HG03460 (cell line): ENCODE data around the gene CELSR1.

Experiments used
- ATAC-seq: cut with Tn5 transposase; IDR thresholded peaks from one replicate; pipeline ENCODE4 v1.9.1; 2021; ENCODE audit not compliant: unreplicated experiment

CELSR1 gene

DNA sequence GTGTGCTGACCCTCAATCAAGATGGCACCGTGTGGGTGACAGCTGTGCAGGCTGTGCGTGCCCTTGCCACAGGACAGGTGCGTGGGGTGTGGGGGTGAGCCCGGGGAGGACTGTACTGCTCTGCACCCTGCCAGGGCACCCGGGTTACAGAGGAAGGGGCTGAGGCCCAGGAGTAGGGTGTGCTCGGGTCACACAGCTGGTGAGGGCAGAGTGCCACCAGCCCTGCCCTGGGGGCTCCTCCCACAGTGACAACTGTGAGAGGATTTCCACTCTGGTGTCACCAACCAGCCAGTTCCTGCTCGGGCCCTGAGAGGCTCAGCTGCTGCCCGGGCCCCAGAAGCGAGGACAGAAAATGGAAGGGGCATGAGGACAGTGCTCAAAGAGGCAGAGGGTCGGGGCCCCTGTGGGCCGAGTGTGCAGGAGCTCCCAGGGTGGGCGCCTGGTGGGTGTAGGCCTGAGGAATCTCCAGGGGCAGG, 181.4 kb downstream of the CELSR1 start:
- no peak for ATAC-seq

- no peak for ATAC-seq
These were observed 181.9 kb downstream of the CELSR1 start for GRCh38 chr22:46355369-46355995.

GRCh38 chr22:46354993-46355305, 182.5 kb downstream of the CELSR1 start:
- no peak for ATAC-seq

- no peak for ATAC-seq
These were observed 183.0 kb downstream of the CELSR1 start for GRCh38 chr22:46354176-46354992.

DNA sequence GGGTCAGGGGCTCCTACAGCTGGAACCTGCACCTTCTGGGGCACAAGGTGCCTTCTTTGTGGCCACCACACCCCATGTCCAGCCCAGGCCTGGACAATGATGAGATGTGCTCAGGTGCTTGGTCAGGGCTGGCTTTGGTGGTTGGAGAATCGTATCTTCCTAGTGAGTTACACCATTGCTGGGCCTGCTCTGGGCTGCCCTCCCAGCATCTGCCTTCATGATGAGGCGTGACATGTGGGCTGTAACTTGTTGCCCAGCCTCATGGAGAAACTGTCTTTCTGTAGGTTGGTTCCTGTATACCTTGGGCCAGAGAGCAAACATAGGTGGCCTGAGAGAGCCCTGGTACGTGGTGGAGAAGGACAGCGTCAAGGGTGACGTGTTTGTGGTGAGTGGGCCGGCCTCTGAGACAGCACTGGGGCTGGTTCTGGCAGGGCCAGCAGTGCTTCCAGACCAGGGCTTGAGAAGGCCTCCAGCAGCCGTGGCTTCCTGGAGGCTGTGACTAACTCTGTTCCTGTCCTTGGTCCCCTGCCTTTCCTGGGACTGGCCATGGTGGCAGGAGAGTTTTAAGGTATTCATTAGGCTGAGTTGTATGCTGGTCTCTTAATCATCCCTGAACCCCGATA, 183.8 kb downstream of the CELSR1 start:
- ATAC-seq, result no peak

- no peak for ATAC-seq
These were observed 184.6 kb downstream of the CELSR1 start for GRCh38 chr22:46352691-46353386.

GRCh38 chr22:46352276-46352675, 185.1 kb downstream of the CELSR1 start:
- no peak for ATAC-seq

DNA sequence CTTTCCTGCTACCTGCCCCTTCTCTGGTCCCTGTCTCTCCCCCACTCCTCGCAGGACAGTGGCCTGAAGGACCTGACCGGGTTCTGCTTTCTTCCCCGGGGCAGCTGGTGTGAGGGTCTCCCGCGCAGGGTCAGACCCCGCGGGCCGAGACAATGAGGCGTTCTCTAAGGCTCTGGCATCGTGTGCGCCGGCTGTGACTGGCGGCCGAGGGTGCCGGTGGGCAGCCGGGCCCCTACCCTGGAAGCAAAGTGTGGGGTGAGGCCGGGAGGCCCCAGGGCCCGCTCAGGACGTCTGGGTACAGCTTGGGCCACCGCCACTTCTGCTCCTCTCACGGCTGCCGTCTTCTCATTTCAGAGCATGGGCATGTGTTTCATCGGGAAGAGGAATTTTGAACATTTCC, 185.7 kb downstream of the CELSR1 start:
- no peak for ATAC-seq

DNA sequence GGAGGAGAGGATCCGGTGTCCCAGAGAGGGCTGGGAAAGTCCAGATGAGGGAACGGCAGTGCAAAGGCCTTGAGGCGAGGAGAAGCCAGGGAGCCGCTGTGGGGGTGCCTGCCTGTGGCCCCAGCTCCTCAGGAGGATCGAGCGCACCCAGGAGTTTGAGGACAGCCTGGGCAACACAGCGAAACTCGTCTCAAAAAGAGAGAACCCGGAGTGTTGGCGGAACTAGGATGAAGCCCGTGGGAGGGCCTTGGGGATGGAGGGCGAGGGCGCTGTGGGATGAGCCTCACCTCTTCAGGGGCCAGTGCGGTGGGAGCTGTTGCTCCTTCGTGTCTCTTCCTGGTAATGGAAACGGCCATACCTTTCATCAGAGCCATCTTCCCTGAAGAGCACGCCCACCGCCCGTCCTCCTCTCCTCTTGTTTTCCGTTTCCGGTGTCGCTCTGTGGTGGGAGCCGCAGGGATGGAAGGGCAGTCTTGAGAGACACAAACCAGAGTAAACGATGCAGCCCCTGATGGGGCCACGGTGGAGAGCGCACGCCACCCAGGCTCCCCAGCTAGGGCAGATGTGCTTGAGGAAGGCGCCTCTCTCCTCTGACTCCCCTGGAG, 186.2 kb downstream of the CELSR1 start:
- ATAC-seq, result no peak

- ATAC-seq, result no peak
These were observed 186.8 kb downstream of the CELSR1 start for GRCh38 chr22:46350646-46351045.

GRCh38 chr22:46350121-46350520, 187.3 kb downstream of the CELSR1 start:
- no peak for ATAC-seq

DNA sequence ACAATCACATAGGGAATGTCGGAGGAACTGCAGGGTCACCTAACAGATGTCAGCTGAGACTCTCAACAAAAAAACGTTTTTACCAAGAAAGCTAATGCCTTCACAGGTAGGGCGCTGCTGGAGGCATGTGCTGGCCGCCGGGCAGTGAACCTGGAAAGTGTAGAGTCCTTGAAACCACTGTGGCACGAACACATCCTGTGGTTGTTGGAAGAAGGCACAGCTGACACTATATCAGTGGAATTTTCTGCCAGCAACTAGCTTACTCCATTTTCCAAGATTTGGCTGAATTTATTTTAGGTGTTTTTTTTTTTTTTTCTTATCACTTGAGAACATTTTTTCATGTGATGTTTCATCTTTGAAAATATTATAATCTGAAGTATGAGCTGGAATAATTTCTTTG, 187.7 kb downstream of the CELSR1 start:
- no peak for ATAC-seq

DNA sequence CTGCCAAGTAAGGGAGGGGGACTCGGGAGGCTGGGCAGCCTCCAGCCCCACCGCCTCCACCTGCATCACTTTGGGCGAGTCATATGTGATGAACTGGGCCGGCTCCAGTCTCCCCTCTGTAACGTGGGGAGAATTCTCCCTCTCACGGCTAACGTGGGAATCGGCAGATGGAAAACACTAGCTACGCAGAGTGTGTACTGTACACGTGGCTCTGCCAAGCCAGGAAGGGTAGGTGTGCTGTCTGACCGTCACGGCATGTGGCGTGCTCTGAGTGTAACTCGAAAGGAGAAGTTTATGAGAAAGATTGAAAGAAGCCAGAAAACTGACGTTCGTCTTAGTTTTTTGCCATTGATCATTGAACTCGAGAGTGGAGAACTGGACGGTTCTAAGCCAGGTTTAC, 188.2 kb downstream of the CELSR1 start:
- ATAC-seq, result no peak

DNA sequence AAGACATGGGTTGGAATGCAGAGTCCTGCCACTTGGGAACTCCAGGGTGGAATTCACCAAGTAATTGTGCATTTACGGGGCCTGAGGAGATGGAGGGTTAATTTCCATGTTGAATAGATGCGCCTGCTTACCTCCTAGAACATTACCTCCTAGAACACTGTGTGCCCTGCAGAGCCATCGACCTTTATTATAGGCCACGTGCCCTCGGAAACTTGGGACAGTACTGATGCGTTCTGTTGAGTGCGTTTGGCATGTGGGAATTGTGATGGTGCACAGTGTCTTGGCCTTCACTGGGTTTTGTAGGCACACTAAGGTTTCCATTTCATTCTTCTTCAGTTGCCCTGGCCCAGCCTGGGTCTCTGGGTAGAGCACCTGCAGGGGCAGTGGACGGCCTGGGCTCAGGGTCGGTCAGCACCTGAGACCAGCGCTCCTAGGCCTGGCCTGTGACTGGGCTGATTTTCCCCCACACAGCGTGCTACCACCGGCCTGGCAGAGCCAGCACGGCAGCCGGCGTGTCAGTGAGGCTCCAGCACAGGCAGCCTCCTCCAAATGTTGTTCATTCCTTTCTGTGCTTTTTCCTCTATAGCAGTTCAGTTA, 189.2 kb downstream of the CELSR1 start:
- ATAC-seq, result no peak

DNA sequence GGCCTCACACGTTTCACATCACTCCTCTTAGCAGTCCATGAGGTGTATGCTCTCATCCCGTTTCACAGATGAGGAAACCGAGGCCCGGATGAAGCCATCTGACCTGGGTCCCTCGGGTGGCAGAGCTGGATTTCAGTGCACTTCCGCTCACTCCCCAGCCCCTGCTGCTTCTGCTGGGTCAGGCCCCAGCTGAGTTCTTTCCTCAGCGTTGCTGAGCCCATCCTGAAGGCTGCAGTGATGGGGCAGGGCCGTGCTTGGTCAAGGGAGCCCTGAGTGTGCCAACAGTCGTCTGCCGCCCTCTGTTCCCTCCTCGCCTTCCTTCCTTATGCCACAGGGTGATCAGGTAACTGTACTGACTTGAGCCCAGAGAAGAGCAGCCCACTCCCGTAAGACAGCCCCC, 189.8 kb downstream of the CELSR1 start:
- ATAC-seq, result no peak

DNA sequence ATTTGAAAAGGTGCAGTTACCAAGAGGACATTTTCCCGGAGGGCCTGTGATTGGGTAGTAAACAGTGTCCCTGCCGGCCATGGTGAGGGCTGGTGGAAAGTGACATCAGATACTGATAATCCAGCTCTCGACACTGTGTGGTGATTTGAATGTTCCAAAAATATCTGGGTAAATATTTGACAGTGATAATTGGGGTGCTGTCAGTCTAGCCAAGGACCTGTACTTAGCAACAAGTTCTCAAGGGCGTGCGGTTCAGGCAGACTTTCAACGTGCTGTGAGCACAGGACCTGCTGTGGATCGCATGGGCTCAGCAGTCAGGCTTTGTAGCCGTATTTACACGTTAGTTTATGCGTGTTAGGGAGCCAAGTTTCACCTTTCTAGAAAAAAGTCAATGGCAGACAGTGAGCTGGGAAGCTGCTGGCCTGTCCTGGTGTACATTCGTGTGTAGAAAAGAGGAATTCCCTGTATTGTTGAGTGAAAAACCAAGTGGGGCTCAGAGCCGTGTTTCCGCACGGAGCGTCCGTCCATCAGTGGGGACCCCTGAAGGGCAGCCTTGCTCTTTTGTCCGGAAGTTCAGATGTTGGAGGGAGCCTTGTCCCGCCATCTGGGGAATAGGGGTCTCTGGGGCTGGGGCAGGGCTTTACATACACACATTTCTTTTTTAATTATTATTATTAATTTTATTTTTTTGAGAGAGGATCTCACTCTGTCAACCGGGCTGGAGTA, 190.6 kb downstream of the CELSR1 start:
- ATAC-seq, result no peak

GRCh38 chr22:46340676-46341075, 196.7 kb downstream of the CELSR1 start:
- ATAC-seq, result no peak

DNA sequence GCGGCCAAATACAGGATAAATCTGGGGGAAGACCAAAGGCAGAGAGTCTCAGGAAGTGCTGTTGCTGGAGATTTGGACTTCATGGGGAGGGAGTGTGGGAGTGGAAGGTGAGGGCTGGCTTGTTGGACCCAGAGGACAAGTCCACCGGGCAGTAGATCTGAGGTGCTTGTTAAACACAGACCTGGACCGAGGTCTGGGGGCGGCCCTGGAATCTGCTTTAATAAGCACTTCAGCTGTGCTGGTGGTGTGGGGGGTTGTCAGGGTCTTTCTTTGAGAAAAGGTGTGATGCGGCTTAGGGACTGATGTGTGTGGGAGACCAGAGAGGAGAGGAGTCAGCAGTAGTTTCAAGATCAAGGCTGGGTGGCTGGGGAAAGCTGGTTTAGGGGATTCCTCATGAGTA, 197.5 kb downstream of the CELSR1 start:
- no peak for ATAC-seq

DNA sequence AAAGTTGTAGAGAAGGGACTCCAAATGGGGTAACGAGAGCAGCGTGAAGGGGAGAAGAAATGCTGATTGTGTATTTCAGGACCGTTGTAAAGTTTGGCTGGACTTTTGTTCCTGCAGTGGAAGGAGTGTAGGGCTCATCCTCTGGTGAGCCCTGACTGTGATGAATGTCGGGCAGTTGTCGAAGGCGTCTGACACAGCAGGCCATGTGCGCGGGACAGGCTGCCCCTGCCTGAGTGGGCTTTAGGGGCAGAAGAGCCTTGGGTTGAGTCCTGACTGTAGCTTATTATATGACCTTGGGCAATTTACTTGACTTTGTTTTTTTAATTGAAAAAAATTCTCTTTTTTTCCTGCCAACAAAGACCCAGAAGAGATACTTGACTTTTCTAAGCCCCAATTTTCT, 198.8 kb downstream of the CELSR1 start:
- ATAC-seq, result no peak

DNA sequence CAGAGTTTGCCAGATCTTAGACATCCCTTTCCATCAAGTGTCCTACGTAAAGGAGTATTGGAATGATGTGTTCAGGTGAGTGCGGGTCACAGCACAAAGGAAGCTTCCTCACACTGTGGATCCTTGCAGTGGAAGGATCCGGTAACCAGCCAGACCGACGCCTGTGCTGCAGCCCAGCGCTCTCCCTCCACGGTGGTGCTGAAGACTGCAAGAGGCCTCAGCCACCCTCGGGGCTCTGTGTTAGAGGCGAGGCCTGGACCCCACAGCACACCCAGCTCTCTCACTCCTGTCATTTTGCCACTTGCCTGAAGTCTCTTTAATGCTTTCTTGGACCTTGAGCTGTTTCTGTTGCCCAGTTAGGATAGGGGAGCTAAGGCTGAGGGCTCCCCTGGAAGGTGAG, 199.6 kb downstream of the CELSR1 start:
- ATAC-seq, result no peak
